K562 (cell line): ENCODE results near the gene ADRM1. TPM values are rescaled to one million over a fixed set of nuclear protein-coding genes. Genes with fewer than 3 reads are reported as not detected.

ENCODE experiments used
- CHD4 ChIP-seq: fragments of 200-600 bp; sonication (generic); IDR thresholded peaks from 3 replicates; pipeline ENCODE4 v1.6.1; 2012; ENCODE audit warnings: low read depth, mild to moderate bottlenecking, mixed read lengths, low read length, inconsistent platforms; ENCODE audit not compliant: insufficient read depth, insufficient replicate concordance, poor library complexity, severe bottlenecking
- CREM ChIP-seq: IDR thresholded peaks from 2 replicates; pipeline ENCODE4 v1.6.1; 2014; ENCODE audit warnings: antibody characterized with exemption, low read depth
- ELF2 ChIP-seq: fragments of 250-450 bp; sonication (Bioruptor Pico); IDR thresholded peaks from 2 replicates; pipeline ENCODE4 v1.5.0; 2021; ENCODE audit warnings: mild to moderate bottlenecking
- EWSR1 ChIP-seq: fragments of 450-650 bp; IDR thresholded peaks from 2 replicates; pipeline ENCODE4 v1.6.1; 2018; ENCODE audit warnings: borderline replicate concordance, mild to moderate bottlenecking, low read depth, moderate library complexity; ENCODE audit not compliant: partially characterized antibody
- KLF13 ChIP-seq: fragments of 450-650 bp; IDR thresholded peaks from 2 replicates; pipeline ENCODE4 v1.6.1; 2016; ENCODE audit warnings: missing genetic modification characterization, low read depth, mild to moderate bottlenecking, missing compliant biosample characterization, moderate library complexity, borderline replicate concordance
- MTA1 ChIP-seq: fragments of 450-650 bp; IDR thresholded peaks from 2 replicates; pipeline ENCODE4 v1.6.1; 2017; ENCODE audit warnings: borderline replicate concordance
- MYNN ChIP-seq, 2 experiments: sonication (generic); formaldehyde crosslinking in 1 of 2; IDR thresholded peaks; 2 replicates each; pipeline versions ENCODE4 v1.5.0 to v1.6.1; 2016 to 2020; ENCODE audit warnings: antibody characterized with exemption in 1 of 2, missing genetic modification reagents in 1 of 2
- NFE2L1 ChIP-seq: fragments of 450-650 bp; IDR thresholded peaks from 2 replicates; pipeline ENCODE4 v1.6.1; 2016; ENCODE audit warnings: missing genetic modification characterization, low read depth, mild to moderate bottlenecking, missing compliant biosample characterization, moderate library complexity, borderline replicate concordance
- PRMT5 ChIP-seq: sonication (generic); formaldehyde crosslinking; IDR thresholded peaks from 2 replicates; pipeline ENCODE4 v1.5.0; 2020; ENCODE audit warnings: missing genetic modification reagents
- RBFOX2 ChIP-seq: fragments of 200-400 bp; formaldehyde crosslinking; IDR thresholded peaks from 2 replicates; pipeline ENCODE4 v1.6.1; 2017; ENCODE audit warnings: low read depth, mild to moderate bottlenecking, low read length, moderate library complexity
- RBM14 ChIP-seq: fragments of 200-400 bp; formaldehyde crosslinking; IDR thresholded peaks from 2 replicates; pipeline ENCODE4 v1.6.1; 2018; ENCODE audit warnings: low read depth, mild to moderate bottlenecking, low read length, moderate library complexity, borderline replicate concordance; ENCODE audit not compliant: insufficient read depth
- SAFB ChIP-seq: fragments of 200-400 bp; formaldehyde crosslinking; IDR thresholded peaks from 2 replicates; pipeline ENCODE4 v1.6.1; 2017; ENCODE audit warnings: low read depth, low read length, borderline replicate concordance
- polyA plus RNA-seq, 8 experiments: library from polyadenylated mRNA; depleted of rRNA in 4 of 8; stranded (reverse) in 5 of 8; unstranded in 3 of 8; fragments of >200 nt; fragmentation: Nextera tagmentation in 2 of 8; fragmentation: Illumina TruSeq in 1 of 8; extraction: Ambion mirVana in 2 of 8; extraction: Trizol in 1 of 8; gene quantifications; 2 replicates each; pipeline versions ENCODE4 v1.2.1 to v1.2.3, GENCODE V29; 2011 to 2014; ENCODE audit warnings: inconsistent platforms in 1 of 8, missing spikeins in 1 of 8
- total RNA-seq, 7 experiments: library from RNA; depleted of rRNA in 6 of 7; stranded (reverse); fragments of >200 nt in 6 of 7; fragmentation: Illumina TruSeq in 2 of 7; extraction: Trizol in 2 of 7; gene quantifications; 2 replicates each; pipeline versions ENCODE4 v1.2.1 to v1.2.3, GENCODE V29; 2011 to 2021; ENCODE audit warnings: low replicate concordance in 1 of 7
- TF ChIP-seq, protein P1 (sequence below): sonication (generic); formaldehyde crosslinking; IDR thresholded peaks from 2 replicates; pipeline ENCODE4 v1.8.1; 2022; ENCODE audit warnings: missing genetic modification reagents
- TF ChIP-seq, protein P2 (sequence below): fragments of 250-450 bp; sonication (Bioruptor Pico); IDR thresholded peaks from 2 replicates; pipeline ENCODE4 v1.8.0; 2022; ENCODE audit warnings: moderate library complexity, mild to moderate bottlenecking, inconsistent platforms
- TF ChIP-seq, protein P3 (sequence below): fragments of 250-450 bp; sonication (Bioruptor Pico); IDR thresholded peaks from 2 replicates; pipeline ENCODE4 v1.8.0; 2022; ENCODE audit warnings: moderate library complexity, mild to moderate bottlenecking, inconsistent platforms

Gene ADRM1
- total and polyA plus RNA-seq, 9 of the 15 experiments (the other 6 are each of a cell fraction or from before 2014, with no cell fraction given): 5.0 to 223 (median 67.4) TPM

DNA sequence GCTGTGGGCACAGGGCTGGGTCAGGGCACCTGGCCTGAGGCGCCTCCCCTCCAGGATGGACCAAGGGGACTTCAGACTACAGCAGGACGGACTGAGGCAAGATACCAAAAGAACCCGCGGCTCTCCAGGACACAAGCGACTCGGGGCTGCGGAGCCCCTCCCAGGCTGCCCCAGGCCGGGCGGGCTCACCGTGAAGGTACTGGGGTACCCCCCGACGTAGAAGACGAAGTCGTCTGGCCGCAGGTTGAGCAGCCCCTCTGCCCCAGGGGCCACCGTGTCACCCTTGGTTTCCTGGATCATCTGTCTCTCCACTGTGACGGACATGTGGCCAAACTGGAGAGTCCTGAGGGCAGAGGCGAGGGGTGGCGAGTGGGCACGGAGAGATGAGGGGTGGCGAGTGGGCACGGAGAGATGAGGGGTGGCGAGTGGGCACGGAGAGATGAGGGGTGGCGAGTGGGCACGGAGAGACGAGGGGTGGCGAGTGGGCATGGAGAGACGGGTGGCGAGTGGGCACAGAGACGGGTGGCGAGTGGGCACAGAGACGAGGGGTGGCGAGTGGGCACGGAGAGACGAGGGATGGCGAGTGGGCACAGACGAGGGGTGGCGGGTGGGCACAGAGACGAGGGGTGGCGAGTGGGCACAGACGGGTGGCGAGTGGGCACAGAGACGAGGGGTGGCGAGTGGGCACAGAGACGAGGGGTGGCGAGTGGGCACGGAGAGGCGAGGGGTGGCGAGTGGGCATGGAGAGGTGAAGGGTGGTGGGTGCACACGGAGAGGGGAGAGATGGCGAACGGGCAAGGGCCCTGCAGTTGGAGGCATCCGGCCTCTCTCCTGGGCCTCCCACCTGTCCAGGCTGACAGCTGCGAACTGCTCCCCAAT, 10.9 kb downstream of the ADRM1 start (continued):
- TF ChIP-seq, protein P1, sequence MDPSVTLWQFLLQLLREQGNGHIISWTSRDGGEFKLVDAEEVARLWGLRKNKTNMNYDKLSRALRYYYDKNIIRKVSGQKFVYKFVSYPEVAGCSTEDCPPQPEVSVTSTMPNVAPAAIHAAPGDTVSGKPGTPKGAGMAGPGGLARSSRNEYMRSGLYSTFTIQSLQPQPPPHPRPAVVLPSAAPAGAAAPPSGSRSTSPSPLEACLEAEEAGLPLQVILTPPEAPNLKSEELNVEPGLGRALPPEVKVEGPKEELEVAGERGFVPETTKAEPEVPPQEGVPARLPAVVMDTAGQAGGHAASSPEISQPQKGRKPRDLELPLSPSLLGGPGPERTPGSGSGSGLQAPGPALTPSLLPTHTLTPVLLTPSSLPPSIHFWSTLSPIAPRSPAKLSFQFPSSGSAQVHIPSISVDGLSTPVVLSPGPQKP (CRISPR knock-in tag): no peak
- TF ChIP-seq ELF2 (no peak), RBFOX2 (peak; percentile 45; the same call in 1 of the 2 replicates), NFE2L1 (tag) (no peak), EWSR1 (no peak), KLF13 (tag) (no peak), MYNN (IDR thresholded peaks at IDR 0.05) (0 out of 2 replicates have a peak, but pooled peaks have one; percentile 16), MYNN (CRISPR knock-in tag; IDR thresholded peaks at IDR 0.05) (no peak), PRMT5 (CRISPR knock-in tag) (no peak), MTA1 (no peak), SAFB (peak; percentile 64), RBM14 (0 out of 2 replicates have a peak, but pooled peaks have one; percentile 56), CREM (no peak), CHD4 (no peak)
- TF ChIP-seq, protein P2, sequence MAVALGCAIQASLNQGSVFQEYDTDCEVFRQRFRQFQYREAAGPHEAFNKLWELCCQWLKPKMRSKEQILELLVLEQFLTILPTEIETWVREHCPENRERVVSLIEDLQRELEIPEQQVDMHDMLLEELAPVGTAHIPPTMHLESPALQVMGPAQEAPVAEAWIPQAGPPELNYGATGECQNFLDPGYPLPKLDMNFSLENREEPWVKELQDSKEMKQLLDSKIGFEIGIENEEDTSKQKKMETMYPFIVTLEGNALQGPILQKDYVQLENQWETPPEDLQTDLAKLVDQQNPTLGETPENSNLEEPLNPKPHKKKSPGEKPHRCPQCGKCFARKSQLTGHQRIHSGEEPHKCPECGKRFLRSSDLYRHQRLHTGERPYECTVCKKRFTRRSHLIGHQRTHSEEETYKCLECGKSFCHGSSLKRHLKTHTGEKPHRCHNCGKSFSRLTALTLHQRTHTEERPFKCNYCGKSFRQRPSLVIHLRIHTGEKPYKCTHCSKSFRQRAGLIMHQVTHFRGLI (CRISPR knock-in tag): no peak
- TF ChIP-seq, protein P3, sequence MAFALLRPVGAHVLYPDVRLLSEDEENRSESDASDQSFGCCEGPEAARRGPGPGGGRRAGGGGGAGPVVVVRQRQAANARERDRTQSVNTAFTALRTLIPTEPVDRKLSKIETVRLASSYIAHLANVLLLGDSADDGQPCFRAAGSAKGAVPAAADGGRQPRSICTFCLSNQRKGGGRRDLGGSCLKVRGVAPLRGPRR (CRISPR knock-in tag): no peak
- TF ChIP-seq, all 486 proteins: peak for 5
